HS-27A (cell line): ENCODE results near the gene LEFTY2.
"Not testable (repeated sequence)": the region's sequence is repeated elsewhere in the genome, so short reads cannot be mapped to it uniquely, and the experiment has no call there.

Experiments used
- DNase-seq: peaks from one replicate; pipeline ENCODE4 v3.0.0-alpha.2; 2012; ENCODE audit warnings: low read depth, missing footprints

Gene LEFTY2

DNA sequence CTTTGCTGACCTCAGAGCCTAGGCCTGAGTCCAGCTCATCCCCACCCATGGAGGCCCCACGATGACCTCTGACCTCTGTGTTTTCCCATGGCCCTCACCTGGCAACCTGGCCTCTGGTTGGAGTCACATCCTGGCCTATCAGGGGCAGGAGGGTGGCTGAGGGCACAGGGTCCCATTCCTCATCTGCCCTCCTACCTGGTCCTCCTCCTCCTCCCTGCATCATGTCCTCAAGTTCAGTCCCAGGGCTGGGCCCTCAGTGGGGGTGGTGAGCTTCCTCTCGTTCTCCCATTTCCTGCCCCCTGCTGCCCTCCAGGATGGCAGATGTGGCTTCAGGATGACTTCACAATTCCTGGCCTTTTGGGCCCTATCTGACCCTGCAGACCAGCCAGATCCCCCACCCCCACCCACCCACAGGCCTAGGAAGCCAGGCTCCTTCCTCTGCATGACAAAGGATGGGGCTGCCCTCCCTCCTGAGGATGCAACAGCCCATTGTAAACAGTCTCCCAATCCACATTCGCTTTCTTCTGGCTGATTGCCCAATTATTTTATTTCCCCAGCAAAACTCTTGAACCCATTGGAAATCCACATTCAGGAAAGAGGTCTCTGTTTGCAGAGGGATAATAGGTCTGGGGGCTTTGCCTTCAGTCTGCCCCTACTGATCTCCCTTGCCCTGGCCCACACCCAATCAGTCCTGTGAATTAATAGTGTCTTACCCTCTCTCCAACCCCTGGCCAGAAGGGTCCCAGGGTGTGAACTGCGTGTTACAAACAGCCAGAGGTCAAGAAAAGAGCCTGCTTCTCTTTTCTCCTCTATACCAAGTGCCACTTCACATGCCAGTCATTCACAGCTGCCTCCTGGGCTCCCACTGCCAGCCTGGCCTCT is 41.7 kb downstream of the LEFTY2 start:
- no peak for DNase-seq

DNA sequence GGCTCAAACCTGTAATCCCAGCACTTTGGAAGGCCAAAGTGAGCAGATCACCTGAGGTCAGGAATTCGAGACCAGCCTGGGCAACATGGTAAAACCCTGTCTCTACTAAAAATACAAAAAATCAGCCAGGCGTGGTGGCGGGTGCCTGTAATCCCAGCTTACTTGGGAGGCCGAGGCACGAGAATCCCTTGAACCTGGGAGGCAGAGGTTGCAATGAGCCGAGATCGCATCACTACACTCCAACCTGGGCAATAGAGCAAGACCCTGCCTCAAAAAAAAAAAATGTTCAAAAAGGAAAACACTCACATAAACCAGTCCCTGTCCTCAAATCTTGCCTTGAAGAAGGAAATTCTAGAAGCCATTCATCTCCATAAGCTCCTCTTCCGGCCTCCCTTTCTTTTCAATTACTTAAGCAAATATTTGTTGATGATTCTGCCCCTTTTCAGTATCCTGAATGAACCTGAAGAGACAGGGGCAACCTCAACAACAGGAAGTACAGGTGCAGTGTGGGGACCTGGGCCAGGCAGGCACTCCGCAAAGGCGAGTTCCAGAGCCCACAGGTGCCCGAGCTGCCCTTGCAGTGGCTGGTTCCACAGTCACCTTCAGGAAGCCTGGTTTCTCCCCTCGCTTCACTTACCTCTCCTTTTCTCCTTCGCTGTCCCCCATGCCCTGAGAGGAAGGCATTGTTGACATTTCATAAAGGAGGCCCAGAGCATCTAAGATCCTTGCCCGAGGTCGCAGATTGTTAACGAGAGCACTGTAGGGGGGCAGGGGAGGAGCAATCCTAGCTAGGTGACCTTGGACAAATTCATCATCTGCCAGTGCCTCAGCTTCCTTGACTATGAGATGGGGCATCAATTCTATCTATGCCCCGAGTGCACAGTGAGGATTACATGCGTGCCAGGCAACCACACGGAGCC is 43.2 kb downstream of the LEFTY2 start:
- DNase-seq, result no peak

DNA sequence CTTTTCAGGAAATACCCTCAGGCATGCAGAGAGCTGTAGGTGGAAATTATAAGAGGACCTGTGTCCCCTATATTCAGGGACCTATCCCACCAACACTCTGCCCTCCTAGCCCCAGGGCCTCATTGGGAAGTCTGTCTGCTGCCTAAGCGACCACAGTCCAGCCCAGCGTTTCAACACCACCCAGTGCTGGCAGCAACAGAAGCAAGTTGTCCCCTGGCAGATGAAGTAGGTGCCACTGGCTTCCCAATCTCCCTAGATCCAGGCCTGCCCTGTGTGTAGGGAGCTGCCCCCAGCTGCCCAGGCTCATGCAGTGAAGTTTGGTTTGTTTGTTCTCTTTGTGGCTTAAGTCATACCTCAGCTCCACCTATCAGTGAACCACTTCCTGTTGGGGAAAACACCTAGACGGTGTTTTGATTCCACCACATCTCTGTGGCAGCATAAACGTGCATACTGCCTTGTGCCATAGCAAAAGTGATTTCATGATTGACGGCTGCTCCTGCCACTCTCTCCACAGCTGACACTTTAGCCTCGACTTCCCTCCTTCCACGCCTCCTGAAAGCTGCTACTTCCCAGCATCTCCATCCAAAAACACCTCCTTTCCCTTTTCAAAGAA is 44.0 kb downstream of the LEFTY2 start:
- no peak for DNase-seq

DNA sequence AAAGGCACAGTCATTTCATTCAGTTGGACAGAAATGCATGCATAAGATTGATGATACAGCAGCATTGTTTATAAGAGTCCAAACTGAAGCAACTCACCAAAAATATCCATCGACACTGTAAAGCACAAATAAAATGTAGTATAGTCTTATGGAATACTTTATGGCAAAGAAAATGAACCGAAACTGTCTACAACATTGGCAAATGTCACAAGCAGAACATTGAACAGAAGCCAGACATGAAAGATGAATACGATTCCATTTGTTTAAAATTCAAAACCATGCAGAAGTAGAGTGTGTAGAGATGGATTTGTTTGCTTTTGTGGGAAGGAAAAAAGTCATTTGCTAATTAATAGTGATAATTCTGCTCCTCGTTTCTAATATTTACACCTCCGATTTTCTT is 44.5 kb downstream of the LEFTY2 start:
- DNase-seq, result no peak

DNA sequence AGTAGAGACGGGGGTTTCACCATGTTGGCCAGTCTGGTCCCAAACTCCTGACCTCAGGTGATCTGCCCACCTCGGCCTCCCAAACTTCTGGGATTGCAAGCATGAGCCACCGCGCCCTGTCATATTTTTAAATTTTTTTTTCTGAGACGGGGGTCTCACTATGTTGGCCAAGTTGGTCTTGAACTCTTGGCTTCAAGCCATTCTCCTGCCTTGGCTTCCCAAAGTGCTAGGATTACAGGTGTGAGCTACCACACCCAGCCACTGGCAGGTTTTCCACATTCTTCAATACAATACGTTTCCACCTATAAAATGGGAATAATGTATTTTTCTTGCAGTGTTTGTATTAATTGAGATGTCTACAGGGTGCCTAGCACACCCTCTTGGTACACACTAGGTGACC is 48.7 kb downstream of the LEFTY2 start:
- DNase-seq, result no peak

DNA sequence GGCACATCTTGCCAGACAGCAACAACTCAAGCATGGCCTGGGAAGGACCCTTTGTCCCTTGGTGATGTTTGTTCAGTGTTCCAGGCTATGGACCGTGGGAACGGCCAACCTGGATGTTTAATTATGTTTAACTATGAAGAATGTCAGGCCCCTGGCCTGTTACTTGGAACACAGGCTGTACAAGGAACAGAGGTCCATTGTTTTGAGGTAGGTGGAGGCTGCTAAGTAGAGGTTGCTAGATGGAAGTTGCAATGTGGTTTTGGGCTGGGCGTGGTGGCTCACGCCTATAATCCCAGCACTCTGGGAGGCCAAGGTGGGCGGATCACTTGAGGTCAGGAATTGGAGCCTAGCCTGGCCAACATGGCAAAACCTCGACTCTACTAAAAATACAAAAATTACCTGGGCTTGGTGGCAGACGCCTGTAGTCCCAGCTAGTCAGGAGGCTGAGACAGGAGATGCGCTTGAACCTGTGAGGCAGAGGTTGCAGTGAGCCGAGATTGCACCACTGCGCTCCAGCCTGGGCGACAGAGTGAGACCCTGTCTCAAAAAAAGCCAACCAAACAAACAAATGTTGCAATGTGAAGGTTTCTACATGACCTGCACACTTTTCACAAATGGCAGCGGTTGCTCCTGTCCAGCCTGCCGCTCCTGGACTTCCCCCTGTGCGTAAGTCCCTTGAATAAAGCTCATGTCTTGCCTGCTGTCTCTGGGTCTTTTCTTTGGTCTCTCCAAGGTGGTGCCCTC is 49.6 kb downstream of the LEFTY2 start:
- DNase-seq, result no peak

DNA sequence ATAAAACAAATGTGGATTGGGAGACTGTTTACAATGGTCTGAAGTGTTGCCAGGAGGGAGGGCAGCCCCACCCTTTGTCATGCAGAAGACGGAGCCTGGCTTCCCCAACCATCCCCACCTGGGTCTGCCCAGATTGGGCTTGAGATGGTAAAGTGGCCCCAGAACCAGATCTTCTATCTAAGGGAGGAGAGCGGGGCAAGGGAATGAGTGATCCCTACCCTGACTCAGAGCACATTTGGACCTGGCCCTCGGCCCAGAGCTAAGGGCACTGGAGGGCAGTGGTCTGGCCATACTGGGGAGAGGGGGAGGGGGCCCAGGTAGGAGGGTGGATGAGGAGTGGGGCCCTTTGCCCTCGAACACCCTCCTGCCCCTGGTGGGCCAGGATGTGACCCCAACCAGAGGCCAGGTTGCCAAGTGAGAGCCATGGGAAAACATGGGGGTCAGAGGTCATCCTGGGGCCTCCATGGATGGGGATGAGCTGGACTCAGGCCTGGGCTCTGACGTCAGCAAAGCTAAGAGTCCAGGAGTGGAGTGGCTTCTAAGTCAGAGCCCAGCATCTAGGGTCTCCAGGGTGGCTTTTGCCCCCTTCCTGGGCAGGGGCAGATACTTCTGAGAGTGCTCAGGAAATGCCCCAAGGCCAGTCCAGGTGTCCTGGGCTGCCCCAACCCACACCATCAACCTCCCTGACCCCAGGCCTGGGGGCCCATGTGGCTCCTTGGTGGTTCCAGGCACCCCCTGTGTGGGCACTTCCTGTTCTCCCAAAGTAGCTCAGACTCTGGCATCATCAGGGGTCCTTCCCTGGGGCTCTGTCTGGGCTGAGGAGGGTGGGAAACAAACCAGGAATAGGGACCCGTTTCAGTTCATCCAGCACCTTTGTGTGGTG is 50.4 kb downstream of the LEFTY2 start:
- no peak for DNase-seq

DNA sequence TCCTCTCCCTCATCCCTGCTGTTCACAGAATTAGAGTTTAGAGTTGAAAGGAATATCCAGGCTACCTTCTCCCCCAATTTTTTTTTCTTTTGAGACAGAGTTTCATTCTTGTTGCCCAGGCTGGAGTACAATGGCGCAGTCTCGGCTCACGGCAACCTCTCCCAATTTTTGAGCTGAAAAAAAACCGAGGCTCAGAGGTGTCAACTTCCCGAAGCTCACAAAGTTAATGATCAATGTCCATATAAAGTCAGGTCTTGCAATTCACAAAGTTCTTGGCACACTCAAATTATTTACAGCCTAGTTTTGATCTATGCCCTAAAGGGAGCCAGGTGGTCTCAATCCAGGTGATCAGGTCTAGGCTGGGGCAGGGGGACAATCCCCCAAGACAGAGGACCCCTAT is 51.3 kb downstream of the LEFTY2 start:
- DNase-seq, result no peak

DNA sequence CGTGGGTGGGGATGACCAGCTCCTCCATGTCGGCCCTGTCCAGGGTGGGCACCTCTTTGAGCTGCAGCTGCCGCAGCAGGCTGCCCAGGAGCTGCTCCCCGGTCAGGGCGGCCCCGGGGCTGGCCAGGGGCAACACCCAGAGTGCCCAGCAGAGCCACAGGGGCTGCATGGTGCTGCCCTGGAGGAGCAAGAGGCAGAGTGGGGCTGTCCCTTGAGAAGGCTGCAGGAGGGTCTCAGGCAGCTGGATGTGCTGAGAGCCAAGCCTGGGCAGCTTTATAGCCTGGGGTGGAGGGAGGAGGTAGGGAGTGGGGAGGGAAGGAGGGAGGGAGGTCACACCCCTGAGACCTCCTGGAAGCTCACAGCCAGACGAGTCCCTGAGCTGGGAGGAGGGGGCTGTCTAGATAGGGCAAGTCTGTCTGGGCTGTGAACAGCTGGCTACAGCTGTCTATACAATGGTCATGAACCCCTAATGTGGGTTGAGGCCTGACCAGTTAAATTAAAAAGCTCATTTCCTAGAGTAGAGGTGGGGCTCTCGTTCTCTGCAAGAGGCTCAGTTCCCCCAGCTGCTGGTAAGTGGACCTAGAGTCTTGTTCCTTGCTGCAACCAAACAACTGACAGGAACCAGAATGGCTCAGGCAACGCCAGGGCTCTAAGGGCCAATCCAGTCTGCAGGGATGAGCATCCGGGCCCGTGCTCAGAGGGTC is 52.0 kb downstream of the LEFTY2 start, which contains the start of gene LEFTY1:
TSS of gene LEFTY1 (minus strand) at position 249 of the 704 bp plus-strand sequence. CDS start at position 169, 80 bp downstream.
- no peak for DNase-seq

DNA sequence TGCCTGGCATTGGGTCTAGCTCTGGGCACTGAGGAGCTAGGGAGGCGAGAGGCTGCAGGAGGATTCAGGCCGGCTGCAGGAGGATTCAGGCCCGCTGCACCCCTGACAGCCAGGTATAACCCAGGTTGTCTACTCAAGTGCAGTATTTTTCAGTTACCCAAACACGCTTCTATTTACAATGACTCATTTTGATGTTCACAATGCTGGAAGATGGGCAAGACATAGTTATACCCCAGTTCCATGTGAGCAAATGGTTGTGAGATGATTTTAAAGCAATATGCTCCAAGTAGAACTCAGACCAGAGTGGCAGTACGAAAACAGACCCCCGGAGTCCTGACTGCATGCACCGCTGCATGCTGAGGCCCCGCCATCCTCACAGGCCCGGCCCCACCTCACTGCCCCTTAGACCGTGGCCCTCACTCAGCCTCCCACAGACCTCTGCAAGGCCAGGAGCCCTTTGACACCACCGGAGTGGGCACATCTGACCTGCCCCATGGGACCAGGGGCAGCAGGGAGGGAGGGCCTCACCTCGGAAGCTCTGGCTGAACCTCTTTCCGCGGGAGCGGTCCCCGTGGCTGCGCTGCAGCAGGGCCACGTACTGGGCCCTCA is 52.6 kb downstream of the LEFTY2 start:
- DNase-seq, result no peak

DNA sequence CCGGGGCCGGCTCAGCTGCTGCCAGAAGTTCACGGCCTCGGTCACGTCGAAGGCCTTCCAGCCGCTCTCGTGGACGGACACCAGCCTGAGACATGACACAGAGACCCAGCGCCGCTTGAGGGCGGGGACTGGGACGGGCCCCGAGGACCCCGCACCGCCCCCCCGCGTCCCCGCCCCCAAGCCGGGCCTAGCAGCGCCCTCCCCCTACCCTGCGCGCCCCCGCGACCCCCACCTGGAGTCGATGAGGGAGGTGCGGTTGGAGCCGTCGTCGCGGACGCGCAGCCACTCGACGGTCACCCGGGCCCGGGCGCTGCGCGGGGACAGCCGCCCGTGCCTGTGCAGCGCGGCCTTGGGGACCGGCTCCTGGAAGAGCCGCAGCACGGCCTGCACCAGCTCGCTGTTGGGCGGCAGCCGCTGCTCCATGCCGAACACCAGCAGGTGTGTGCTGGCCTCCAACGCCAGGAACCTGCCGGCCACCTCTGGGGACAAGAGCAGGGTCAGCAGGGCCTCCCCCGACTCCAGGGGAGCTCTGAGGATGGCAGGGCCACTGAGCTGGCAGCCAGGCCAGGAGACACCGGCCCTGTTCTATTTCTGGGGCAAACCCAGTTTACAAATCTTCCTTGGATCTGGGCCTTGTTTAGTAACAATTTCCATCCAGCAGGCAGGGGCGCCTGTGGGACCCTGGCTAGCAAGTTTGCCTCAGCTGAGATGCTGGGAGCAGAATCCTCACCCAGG is 53.3 kb downstream of the LEFTY2 start:
- not testable (repeated sequence) for DNase-seq

DNA sequence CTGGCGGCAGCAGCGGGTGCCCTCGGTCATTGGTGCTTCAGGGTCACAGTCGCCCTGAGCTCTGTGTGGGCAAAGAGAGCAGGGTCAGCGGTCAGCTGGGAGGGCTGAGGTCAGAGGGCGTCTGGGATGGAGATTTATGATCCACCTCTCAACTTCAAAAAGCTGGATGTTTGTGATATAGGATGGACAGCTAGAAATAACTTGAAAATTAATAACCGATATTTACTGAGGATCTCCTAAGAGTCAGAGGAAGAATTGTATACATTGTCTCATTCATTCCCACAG is 54.0 kb downstream of the LEFTY2 start:
- DNase-seq, result no peak
